Measurements from ENCODE around the gene AMZ2. TPM values are rescaled to one million over a fixed set of nuclear protein-coding genes. Genes with fewer than 3 reads are reported as not detected.
A peak's percentile ranks its signal among the peaks of the same experiment; 100 is the strongest.
"Not testable (repeated sequence)": the region's sequence is repeated elsewhere in the genome, so short reads cannot be mapped to it uniquely, and the experiment has no call there.

AMZ2 gene
- total RNA-seq, 3 donors from 2014 or later (not counting 1 experiment from before 2014, with no cell fraction given) = 87.0 to 131 (median 107) TPM

DNA sequence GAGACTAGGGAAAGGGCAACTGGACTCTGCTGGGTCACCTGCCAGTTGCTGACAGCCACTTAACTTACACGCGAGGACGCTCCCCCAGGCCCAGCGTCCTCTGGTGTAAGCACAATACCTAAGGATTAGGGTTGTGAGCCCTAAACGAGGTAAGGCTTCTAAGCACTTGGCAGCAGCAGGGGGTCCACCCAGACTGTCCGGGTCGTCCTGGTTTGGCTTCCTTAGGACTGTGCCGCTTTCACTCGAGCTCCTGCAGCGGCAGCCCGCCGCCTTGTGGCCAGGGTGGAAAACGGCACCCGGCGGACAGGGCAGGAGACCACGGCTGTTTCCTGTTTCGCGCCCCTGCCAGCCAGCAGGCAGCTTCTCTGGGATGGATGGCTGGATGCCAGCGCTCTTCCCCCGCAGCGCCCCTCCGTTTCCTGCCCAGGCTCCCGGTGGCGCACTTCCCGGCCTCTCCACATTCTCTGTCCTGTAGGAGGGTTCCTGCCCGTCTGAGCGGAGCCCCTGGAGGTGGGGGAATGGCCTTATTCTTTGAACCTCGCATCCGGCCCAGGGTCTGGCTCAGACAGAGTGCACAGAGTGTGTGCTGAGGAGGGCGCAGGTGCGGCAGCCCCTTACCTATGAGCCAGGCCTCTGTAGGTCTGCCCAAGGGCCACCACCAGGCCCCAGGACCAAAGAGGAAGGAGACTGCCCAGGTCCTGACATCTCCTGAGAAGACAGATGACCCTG is 47.0 kb upstream of the AMZ2 start:
- intact Hi-C loops (cut with micrococcal nuclease) = loop anchor here (1.0 to 5.0 kb wide), 3 partner anchors 20 to 236 kb away; no protein-coding TSS in a partner anchor
- peak overlapping the region; percentile 37 for H3K4me3 ChIP-seq (ENCODE audit: low read length)
- Mint-ChIP-seq H3K27me3 (ENCODE audit: low read depth in 2 of 2) (peaks cover 0 to 13% of the 10 kb centered on the region in 2 donors), H3K4me1 (peaks cover 20 to 44% of the 10 kb centered on the region in 2 donors), H3K36me3 (no peaks in the 10 kb centered on the region), H3K9me3 (no peaks in the 10 kb centered on the region), H3K27ac (peak overlapping the region; percentile 65 to 69), H3K4me3 (peak overlapping the region; percentile 90)
- peak; percentile 39 to 66 (median 44) for ATAC-seq
- DNase-seq = peak; percentile 74 to 83
- no peaks in the 10 kb centered on the region for H3K36me3 ChIP-seq (ENCODE audit: control insufficient read depth, insufficient read depth, low read length)
- no peak overlapping the region for H3K27ac ChIP-seq (ENCODE audit: low read length)
- TF ChIP-seq, protein P1, sequence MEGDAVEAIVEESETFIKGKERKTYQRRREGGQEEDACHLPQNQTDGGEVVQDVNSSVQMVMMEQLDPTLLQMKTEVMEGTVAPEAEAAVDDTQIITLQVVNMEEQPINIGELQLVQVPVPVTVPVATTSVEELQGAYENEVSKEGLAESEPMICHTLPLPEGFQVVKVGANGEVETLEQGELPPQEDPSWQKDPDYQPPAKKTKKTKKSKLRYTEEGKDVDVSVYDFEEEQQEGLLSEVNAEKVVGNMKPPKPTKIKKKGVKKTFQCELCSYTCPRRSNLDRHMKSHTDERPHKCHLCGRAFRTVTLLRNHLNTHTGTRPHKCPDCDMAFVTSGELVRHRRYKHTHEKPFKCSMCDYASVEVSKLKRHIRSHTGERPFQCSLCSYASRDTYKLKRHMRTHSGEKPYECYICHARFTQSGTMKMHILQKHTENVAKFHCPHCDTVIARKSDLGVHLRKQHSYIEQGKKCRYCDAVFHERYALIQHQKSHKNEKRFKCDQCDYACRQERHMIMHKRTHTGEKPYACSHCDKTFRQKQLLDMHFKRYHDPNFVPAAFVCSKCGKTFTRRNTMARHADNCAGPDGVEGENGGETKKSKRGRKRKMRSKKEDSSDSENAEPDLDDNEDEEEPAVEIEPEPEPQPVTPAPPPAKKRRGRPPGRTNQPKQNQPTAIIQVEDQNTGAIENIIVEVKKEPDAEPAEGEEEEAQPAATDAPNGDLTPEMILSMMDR (IDR thresholded peaks at IDR 0.05) = peak; percentile 84
- peaks cover 60% of the 10 kb centered on the region for H3K4me1 ChIP-seq (ENCODE audit: control insufficient read depth, insufficient read depth, low read length)
- H3K9me3 ChIP-seq (ENCODE audit: control insufficient read depth, insufficient read depth, low read length) = no peaks in the 10 kb centered on the region
- H3K27me3 ChIP-seq (ENCODE audit: control insufficient read depth, insufficient read depth, low read length) = peaks cover 27% of the 10 kb centered on the region
- WGBS (ENCODE audit: insufficient coverage) = 2% methylated on average over 31 of the region's 31 CpGs

DNA sequence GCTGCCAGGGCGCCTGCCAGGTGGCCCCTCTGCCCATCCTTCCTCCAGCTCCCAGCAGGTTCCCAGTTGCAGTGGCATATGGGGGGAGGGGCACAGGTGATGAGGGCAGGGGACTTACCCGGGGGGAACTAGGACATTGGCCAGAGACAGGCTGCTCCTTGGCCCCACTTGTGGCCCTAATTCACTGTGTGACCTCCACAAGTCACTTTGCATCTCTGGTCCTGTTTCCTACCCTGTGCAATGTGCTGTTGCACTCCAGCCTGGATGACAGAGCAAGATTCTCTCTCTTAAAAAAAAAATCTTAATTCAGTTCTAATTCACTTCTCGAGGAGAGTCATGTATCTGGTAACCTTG is 46.4 kb upstream of the AMZ2 start:
- not testable (repeated sequence) for H3K4me3 ChIP-seq (ENCODE audit: low read length); H3K9me3 ChIP-seq (ENCODE audit: control insufficient read depth, insufficient read depth, low read length); H3K27ac ChIP-seq (ENCODE audit: low read length); ATAC-seq; H3K36me3 Mint-ChIP-seq; H3K9me3 Mint-ChIP-seq; H3K36me3 ChIP-seq (ENCODE audit: control insufficient read depth, insufficient read depth, low read length)
- Histone ChIP-seq H3K27me3 (ENCODE audit: control insufficient read depth, insufficient read depth, low read length) (peaks cover 24% of the 10 kb centered on the region), H3K4me1 (ENCODE audit: control insufficient read depth, insufficient read depth, low read length) (peaks cover 57% of the 10 kb centered on the region)
- peaks cover 22 to 41% of the 10 kb centered on the region in 2 donors for H3K4me1 Mint-ChIP-seq
- 78% methylated on average over 1 of the region's 3 CpGs for WGBS (ENCODE audit: insufficient coverage)
- H3K4me3 Mint-ChIP-seq = peak overlapping the region; percentile 90
- peak in 1 of 2 donors; percentile 32 for DNase-seq
- peak overlapping the region; percentile 65 to 69 for H3K27ac Mint-ChIP-seq
- H3K27me3 Mint-ChIP-seq (ENCODE audit: low read depth in 2 of 2) = peaks cover 0 to 13% of the 10 kb centered on the region in 2 donors
- intact Hi-C loops (cut with micrococcal nuclease) = loop anchor here (5.0 kb wide), 1 partner anchor 236 kb away; no protein-coding TSS in a partner anchor

DNA sequence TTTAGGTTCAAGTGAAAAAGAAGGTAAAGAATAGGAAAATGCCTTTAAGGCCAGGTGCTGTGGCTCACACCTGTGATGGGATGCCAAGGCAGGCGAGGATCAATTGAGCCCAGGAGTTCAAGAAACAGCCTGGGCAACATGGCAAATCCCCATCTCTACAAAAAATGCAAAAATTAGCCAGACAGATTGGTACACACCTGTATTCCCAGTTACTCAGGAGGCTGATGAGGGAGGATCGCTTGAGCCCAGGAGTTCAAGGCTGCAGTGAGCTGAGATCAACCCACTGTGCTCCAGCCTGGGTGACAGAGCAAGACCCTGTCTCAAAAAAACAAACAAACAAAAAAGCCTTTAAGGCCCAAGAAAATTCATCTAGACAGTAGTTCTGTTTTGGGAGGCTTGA is 45.5 kb upstream of the AMZ2 start:
- not testable (repeated sequence) for H3K9me3 Mint-ChIP-seq; H3K4me3 Mint-ChIP-seq; H3K36me3 ChIP-seq (ENCODE audit: control insufficient read depth, insufficient read depth, low read length); ATAC-seq; H3K9me3 ChIP-seq (ENCODE audit: control insufficient read depth, insufficient read depth, low read length); H3K36me3 Mint-ChIP-seq; H3K27ac ChIP-seq (ENCODE audit: low read length); H3K4me3 ChIP-seq (ENCODE audit: low read length); H3K27ac Mint-ChIP-seq; DNase-seq
- Histone ChIP-seq H3K4me1 (ENCODE audit: control insufficient read depth, insufficient read depth, low read length) (peaks cover 48% of the 10 kb centered on the region), H3K27me3 (ENCODE audit: control insufficient read depth, insufficient read depth, low read length) (peaks cover 15% of the 10 kb centered on the region)
- intact Hi-C loops (cut with micrococcal nuclease) = loop anchor here (5.0 kb wide), 1 partner anchor 235 kb away; no protein-coding TSS in a partner anchor
- 95% methylated on average over 2 of the region's 2 CpGs for WGBS (ENCODE audit: insufficient coverage)
- H3K4me1 Mint-ChIP-seq = peaks cover 30 to 42% of the 10 kb centered on the region in 2 donors
- peaks cover 0 to 10% of the 10 kb centered on the region in 2 donors for H3K27me3 Mint-ChIP-seq (ENCODE audit: low read depth in 2 of 2)

DNA sequence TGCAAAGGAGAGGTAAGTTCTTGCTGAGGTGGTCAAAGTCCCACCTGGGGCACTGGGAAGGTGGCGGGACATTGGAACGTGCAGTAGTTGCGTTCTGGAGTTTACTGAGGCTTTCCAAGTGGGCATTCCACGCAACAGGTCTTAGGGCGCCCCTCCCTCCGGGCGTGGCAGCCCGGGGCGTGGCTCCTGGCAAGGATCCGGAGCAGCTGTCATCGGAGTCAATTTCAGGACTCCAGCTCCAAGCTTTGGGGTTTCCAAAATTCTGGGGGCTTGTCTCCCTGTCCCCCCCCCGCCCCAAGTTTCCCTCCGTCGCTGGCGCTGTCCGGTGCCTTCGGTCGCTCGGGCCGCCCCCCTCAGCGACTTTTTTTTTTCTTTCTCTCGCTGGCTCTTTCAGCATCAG is 43.1 kb upstream of the AMZ2 start:
- 6% methylated on average over 16 of the region's 22 CpGs for WGBS (ENCODE audit: insufficient coverage)
- Histone ChIP-seq H3K9me3 (ENCODE audit: control insufficient read depth, insufficient read depth, low read length) (no peaks in the 10 kb centered on the region), H3K4me3 (ENCODE audit: low read length) (peak overlapping the region; percentile 93), H3K27me3 (ENCODE audit: control insufficient read depth, insufficient read depth, low read length) (no peaks in the 10 kb centered on the region), H3K4me1 (ENCODE audit: control insufficient read depth, insufficient read depth, low read length) (peaks cover 37% of the 10 kb centered on the region), H3K36me3 (ENCODE audit: control insufficient read depth, insufficient read depth, low read length) (peaks cover 10% of the 10 kb centered on the region), H3K27ac (ENCODE audit: low read length) (peak overlapping the region; percentile 91)
- peaks cover 0 to 4% of the 10 kb centered on the region in 2 donors for H3K27me3 Mint-ChIP-seq (ENCODE audit: low read depth in 2 of 2)
- ATAC-seq (no peak), DNase-seq (peak in 1 of 2 donors; percentile 48)
- no peaks in the 10 kb centered on the region for H3K9me3 Mint-ChIP-seq
- H3K4me1 Mint-ChIP-seq = peaks cover 34 to 41% of the 10 kb centered on the region in 2 donors
- H3K36me3 Mint-ChIP-seq = peaks cover 6% of the 10 kb centered on the region
- peak overlapping the region; percentile 99 for H3K4me3 Mint-ChIP-seq
- TF ChIP-seq, protein P1 (IDR thresholded peaks at IDR 0.05) = no peak
- intact Hi-C loops (cut with micrococcal nuclease) = loop anchor here (5.0 kb wide), 2 partner anchors 53 to 233 kb away; no protein-coding TSS in a partner anchor
- peak overlapping the region; percentile 92 to 95 for H3K27ac Mint-ChIP-seq
